ENCODE data around the gene RIC8B. TPM values are rescaled to one million over a fixed set of nuclear protein-coding genes. Genes with fewer than 3 reads are reported as not detected.
"Not testable (repeated sequence)": the region's sequence is repeated elsewhere in the genome, so short reads cannot be mapped to it uniquely, and the experiment has no call there.

Gene RIC8B, protein sequence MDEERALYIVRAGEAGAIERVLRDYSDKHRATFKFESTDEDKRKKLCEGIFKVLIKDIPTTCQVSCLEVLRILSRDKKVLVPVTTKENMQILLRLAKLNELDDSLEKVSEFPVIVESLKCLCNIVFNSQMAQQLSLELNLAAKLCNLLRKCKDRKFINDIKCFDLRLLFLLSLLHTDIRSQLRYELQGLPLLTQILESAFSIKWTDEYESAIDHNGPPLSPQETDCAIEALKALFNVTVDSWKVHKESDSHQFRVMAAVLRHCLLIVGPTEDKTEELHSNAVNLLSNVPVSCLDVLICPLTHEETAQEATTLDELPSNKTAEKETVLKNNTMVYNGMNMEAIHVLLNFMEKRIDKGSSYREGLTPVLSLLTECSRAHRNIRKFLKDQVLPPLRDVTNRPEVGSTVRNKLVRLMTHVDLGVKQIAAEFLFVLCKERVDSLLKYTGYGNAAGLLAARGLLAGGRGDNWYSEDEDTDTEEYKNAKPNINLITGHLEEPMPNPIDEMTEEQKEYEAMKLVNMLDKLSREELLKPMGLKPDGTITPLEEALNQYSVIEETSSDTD
- 13.9 TPM for polyA plus RNA-seq
- long read RNA-seq, donor 1 = 0 reads
- long read RNA-seq, donor 2, full-length matches to known transcripts = 1 of 1 reads
- long read RNA-seq, donor 2, partial matches to known transcripts = 0 of 1 reads
- long read RNA-seq, donor 2, other reads (novel, unspliced or antisense) = 0 of 1 reads
- long read RNA-seq, donor 3 = 0 reads
- long read RNA-seq, donor 4 = 0 reads
- long read RNA-seq, donor 5 = 0 reads
- long read RNA-seq, donor 6, partial matches to known transcripts = 0 of 1 reads
- long read RNA-seq, donor 6, other reads (novel, unspliced or antisense) = 0 of 1 reads
- long read RNA-seq, donor 7 = 0 reads
- long read RNA-seq, donor 8, partial matches to known transcripts = 0 of 1 reads
- long read RNA-seq, donor 8, other reads (novel, unspliced or antisense) = 0 of 1 reads
- long read RNA-seq, donor 9 = 0 reads
- long read RNA-seq, donor 10, full-length matches to known transcripts = 4 of 4 reads
- long read RNA-seq, donor 10, partial matches to known transcripts = 0 of 4 reads
- long read RNA-seq, donor 10, other reads (novel, unspliced or antisense) = 0 of 4 reads
- long read RNA-seq, donor 11, partial matches to known transcripts = 0 of 1 reads
- long read RNA-seq, donor 11, other reads (novel, unspliced or antisense) = 0 of 1 reads

- 0% methylated on average over 2 of the region's 66 CpGs for WGBS (ENCODE audit: insufficient coverage, low lambda C conversion rate)
- Histone ChIP-seq H3K4me3 (ENCODE audit: low read length) (peak within 1 kb of the TSS; percentile 73), H3K4me1 (ENCODE audit: control insufficient read depth, insufficient read depth, low read length) (peaks cover 6% of the 10 kb centered on the region), H3K27ac (ENCODE audit: low read length) (peak within 1 kb of the TSS; percentile 95), H3K9me3 (ENCODE audit: control insufficient read depth, low read depth, low read length) (no peaks in the 10 kb centered on the region), H3K27me3 (ENCODE audit: control insufficient read depth, insufficient read depth, low read length) (peaks cover 3% of the 10 kb centered on the region), H3K36me3 (ENCODE audit: control insufficient read depth, insufficient read depth, low read length) (no peaks in the 10 kb centered on the region)
- DNase-seq = peak; percentile 98 to 100
Observed at GRCh38 chr12:106774005-106774807, at the start of gene RIC8B. Gene RIC8B (plus strand): TSS chr12:106774682. CDS start chr12:106774746, 64 bp downstream.

DNA sequence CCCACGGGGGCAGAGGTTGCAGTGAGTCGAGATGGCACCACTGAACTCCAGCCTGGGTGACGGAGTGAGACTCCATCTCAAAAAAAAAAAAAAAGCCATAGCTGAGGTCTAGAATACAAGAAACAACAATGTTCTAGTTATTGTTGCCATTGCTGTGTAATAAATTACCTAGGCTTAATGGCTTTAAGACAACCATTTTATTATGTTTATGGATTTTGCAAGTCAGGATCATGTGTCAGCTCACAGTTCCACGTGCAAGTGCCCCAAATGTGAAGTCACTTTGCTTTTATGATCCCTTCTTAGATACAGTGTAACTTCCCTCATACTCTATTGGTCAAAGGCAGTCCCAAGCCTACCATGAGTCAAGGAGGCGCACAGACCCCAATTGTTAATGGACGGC is 49.5 kb upstream of the RIC8B start:
- WGBS (ENCODE audit: insufficient coverage, low lambda C conversion rate) = 82% methylated on average over 3 of the region's 6 CpGs
- no peaks in the 10 kb centered on the region for H3K36me3 ChIP-seq (ENCODE audit: control insufficient read depth, insufficient read depth, low read length)
- no peak overlapping the region for H3K27ac ChIP-seq (ENCODE audit: low read length)
- peak; percentile 65 to 81 for DNase-seq
- no peak overlapping the region for H3K4me3 ChIP-seq (ENCODE audit: low read length)
- H3K4me1 ChIP-seq (ENCODE audit: control insufficient read depth, insufficient read depth, low read length) = peaks cover 19% of the 10 kb centered on the region
- no peaks in the 10 kb centered on the region for H3K27me3 ChIP-seq (ENCODE audit: control insufficient read depth, insufficient read depth, low read length)
- no peaks in the 10 kb centered on the region for H3K9me3 ChIP-seq (ENCODE audit: control insufficient read depth, low read depth, low read length)

DNA sequence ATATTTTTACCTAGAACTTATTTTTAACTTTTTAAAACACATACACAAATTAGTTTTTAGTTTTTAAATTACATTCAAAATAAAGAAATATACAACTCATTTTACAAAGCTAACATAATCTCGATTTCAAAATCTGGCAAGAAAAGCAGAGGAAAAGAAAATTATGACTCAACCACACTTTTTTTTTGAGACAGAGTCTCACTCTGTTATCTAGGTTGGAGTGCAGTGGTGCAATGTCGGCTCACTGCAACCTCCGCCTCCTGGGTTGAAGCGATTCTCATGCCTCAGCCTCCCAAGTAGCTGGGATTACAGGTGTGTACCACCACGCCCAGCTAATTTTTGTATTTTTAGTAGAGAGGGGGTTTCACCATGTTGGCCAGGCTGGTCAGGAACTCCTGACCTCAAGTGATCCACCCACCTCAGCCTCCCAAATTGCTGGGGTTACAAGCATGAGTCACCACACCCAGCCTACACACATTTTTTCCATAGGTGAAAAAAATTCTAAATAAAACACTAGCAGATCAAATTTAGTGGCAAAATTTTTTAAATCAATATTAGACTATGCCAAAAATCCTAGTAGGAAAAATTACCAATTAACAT is 47.8 kb upstream of the RIC8B start:
- H3K9me3 ChIP-seq (ENCODE audit: control insufficient read depth, low read depth, low read length); H3K27ac ChIP-seq (ENCODE audit: low read length); DNase-seq; H3K4me3 ChIP-seq (ENCODE audit: low read length); H3K36me3 ChIP-seq (ENCODE audit: control insufficient read depth, insufficient read depth, low read length); H3K27me3 ChIP-seq (ENCODE audit: control insufficient read depth, insufficient read depth, low read length): not testable (repeated sequence)
- 100% methylated on average over 1 of the region's 5 CpGs for WGBS (ENCODE audit: insufficient coverage, low lambda C conversion rate)
- peaks cover 21% of the 10 kb centered on the region for H3K4me1 ChIP-seq (ENCODE audit: control insufficient read depth, insufficient read depth, low read length)

DNA sequence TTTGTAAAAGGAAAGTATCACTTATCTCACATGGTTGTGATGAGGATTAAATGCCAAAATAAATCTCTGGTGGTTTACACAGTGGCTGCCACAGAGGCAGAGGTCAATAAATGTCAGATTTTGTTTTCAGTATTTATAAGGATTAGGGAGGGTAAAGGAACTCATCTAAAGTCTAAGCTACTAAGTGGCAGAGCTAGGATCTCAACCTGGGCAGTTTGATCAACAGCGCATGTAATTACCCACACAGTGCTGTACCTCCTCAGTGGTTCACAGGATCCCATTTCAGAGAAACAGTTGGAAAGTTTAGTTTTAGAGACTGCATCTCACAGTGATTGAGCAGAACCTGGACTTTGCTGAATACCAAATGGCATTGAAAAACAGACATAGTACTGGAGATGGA is 44.9 kb upstream of the RIC8B start:
- Histone ChIP-seq H3K36me3 (ENCODE audit: control insufficient read depth, insufficient read depth, low read length) (no peaks in the 10 kb centered on the region), H3K4me1 (ENCODE audit: control insufficient read depth, insufficient read depth, low read length) (peaks cover 11% of the 10 kb centered on the region), H3K9me3 (ENCODE audit: control insufficient read depth, low read depth, low read length) (no peaks in the 10 kb centered on the region), H3K27me3 (ENCODE audit: control insufficient read depth, insufficient read depth, low read length) (no peaks in the 10 kb centered on the region), H3K27ac (ENCODE audit: low read length) (no peak overlapping the region), H3K4me3 (ENCODE audit: low read length) (no peak overlapping the region)
- DNase-seq = no peak
- no CpG with 5 or more reads among the region's 1 CpG for WGBS (ENCODE audit: insufficient coverage, low lambda C conversion rate)

GRCh38 chr12:106732890-106733289 is 41.6 kb upstream of the RIC8B start:
- Histone ChIP-seq H3K27ac (ENCODE audit: low read length) (peak overlapping the region; percentile 66), H3K4me3 (ENCODE audit: low read length) (no peak overlapping the region), H3K36me3 (ENCODE audit: control insufficient read depth, insufficient read depth, low read length) (no peaks in the 10 kb centered on the region), H3K4me1 (ENCODE audit: control insufficient read depth, insufficient read depth, low read length) (peaks cover 9% of the 10 kb centered on the region), H3K27me3 (ENCODE audit: control insufficient read depth, insufficient read depth, low read length) (no peaks in the 10 kb centered on the region), H3K9me3 (ENCODE audit: control insufficient read depth, low read depth, low read length) (no peaks in the 10 kb centered on the region)
- no CpG with 5 or more reads among the region's 5 CpGs for WGBS (ENCODE audit: insufficient coverage, low lambda C conversion rate)
- DNase-seq = no peak

- H3K4me1 ChIP-seq (ENCODE audit: control insufficient read depth, insufficient read depth, low read length) = peaks cover 9% of the 10 kb centered on the region
- DNase-seq = peak in 1 of 2 donors; percentile 76
- H3K4me3 ChIP-seq (ENCODE audit: low read length) = no peak overlapping the region
- H3K36me3 ChIP-seq (ENCODE audit: control insufficient read depth, insufficient read depth, low read length) = no peaks in the 10 kb centered on the region
- H3K27ac ChIP-seq (ENCODE audit: low read length) = peak overlapping the region; percentile 66
- no peaks in the 10 kb centered on the region for H3K9me3 ChIP-seq (ENCODE audit: control insufficient read depth, low read depth, low read length)
- H3K27me3 ChIP-seq (ENCODE audit: control insufficient read depth, insufficient read depth, low read length) = no peaks in the 10 kb centered on the region
- WGBS (ENCODE audit: insufficient coverage, low lambda C conversion rate) = 71% methylated on average over 2 of the region's 4 CpGs
Observed at GRCh38 chr12:106733660-106734059, 40.8 kb upstream of the RIC8B start.

DNA sequence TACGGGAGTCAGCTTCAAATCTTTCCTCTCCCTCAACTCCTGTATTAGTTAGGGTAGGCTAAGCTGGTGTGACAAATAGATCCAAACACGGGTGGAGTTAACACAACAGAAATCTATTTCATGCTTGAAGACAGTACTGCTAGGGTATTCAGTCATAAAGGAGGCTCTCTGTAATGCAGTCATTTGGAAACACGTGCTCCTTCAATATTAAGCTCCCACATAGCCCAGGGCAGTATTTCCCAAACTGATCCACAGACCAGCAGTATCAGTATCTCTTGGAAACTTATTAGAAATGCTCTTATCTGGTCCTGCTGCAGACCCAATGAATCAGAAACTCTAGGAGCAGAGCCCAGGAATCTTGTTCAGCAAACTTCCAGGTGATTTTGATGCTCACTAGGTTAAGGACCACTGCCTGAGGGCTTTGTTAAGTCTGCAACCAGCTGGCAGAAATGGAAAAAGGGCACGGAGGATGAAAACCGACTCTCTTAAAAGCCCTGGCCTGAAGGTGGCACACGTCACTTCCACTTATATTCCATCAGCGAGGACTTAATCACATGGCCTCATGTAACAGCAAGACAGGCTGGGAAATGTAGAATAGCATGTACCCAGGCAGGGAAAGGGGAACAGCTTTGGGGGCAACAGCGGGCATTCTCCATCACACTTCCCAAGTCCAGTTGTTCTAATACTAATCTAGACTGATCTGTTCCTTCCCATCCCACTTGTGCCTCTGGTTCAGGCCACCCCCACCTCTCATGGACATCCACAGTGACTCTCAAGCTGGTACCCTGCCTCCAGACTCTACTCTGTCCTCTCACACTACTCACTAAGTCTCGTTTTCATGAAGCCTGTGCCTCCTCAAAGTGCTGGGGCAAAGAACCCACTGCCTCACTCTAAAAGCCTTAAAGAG is 38.2 kb upstream of the RIC8B start:
- Histone ChIP-seq H3K4me3 (ENCODE audit: low read length) (no peak overlapping the region), H3K36me3 (ENCODE audit: control insufficient read depth, insufficient read depth, low read length) (no peaks in the 10 kb centered on the region), H3K9me3 (ENCODE audit: control insufficient read depth, low read depth, low read length) (no peaks in the 10 kb centered on the region), H3K27ac (ENCODE audit: low read length) (no peak overlapping the region), H3K4me1 (ENCODE audit: control insufficient read depth, insufficient read depth, low read length) (peaks cover 8% of the 10 kb centered on the region), H3K27me3 (ENCODE audit: control insufficient read depth, insufficient read depth, low read length) (no peaks in the 10 kb centered on the region)
- WGBS (ENCODE audit: insufficient coverage, low lambda C conversion rate) = 80% methylated on average over 1 of the region's 9 CpGs
- DNase-seq = no peak

DNA sequence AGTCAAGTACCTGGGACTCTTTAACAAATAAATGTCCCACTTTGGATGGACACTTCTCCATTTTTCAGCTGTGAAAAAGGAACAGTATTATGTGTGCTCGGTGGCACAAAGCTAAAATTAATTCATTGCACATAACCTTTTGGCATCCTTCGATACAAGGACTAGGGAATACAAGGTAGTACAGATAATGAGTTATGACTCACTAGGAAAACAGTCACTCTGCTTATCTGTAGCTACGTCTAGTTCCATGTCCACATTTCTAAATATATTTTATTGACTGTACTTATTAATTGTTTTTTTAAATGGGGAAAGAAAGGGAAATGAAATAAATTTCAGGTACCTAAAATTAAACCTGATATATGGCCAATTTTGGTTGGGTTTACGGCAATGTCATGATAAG is 35.2 kb upstream of the RIC8B start:
- WGBS (ENCODE audit: insufficient coverage, low lambda C conversion rate) = 100% methylated on average over 1 of the region's 4 CpGs
- H3K36me3 ChIP-seq (ENCODE audit: control insufficient read depth, insufficient read depth, low read length) = no peaks in the 10 kb centered on the region
- DNase-seq = peak in 1 of 2 donors; percentile 51
- no peaks in the 10 kb centered on the region for H3K9me3 ChIP-seq (ENCODE audit: control insufficient read depth, low read depth, low read length)
- H3K27ac ChIP-seq (ENCODE audit: low read length) = peak overlapping the region; percentile 59
- peaks cover 2% of the 10 kb centered on the region for H3K27me3 ChIP-seq (ENCODE audit: control insufficient read depth, insufficient read depth, low read length)
- H3K4me1 ChIP-seq (ENCODE audit: control insufficient read depth, insufficient read depth, low read length) = peaks cover 2% of the 10 kb centered on the region
- no peak overlapping the region for H3K4me3 ChIP-seq (ENCODE audit: low read length)

Measured in large intestine (tissue), 12 donors.